GM21515 (cell line): ENCODE measurements around the gene GPC5.

Experiments used
- ATAC-seq: cut with Tn5 transposase; IDR thresholded peaks from one replicate; pipeline ENCODE4 v1.9.1; 2021; ENCODE audit not compliant: unreplicated experiment

Gene GPC5

GRCh38 chr13:92122186-92122853, 723.9 kb downstream of the GPC5 start:
- ATAC-seq = no peak

DNA sequence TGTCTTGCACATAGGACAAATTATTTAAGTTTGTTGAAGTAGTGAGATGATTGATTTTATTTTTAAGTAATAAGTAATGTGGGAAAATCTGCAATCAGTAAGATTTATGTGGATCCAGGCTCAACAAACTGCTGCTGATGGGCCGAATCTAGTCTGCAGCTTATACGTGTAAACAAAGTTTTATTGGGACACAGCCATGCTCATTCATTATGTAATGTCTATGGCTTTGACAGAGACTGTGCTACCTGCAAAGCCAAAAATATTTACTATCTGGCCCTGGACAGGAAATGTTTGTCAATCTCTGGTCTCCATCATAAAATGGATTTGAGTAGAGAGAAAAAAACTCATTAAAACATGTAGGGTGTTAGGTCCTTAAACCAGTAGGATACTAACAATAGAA, 728.0 kb downstream of the GPC5 start:
- no peak for ATAC-seq

GRCh38 chr13:92135509-92135908, 737.1 kb downstream of the GPC5 start:
- no peak for ATAC-seq

GRCh38 chr13:92136449-92137155, 738.2 kb downstream of the GPC5 start:
- no peak for ATAC-seq

DNA sequence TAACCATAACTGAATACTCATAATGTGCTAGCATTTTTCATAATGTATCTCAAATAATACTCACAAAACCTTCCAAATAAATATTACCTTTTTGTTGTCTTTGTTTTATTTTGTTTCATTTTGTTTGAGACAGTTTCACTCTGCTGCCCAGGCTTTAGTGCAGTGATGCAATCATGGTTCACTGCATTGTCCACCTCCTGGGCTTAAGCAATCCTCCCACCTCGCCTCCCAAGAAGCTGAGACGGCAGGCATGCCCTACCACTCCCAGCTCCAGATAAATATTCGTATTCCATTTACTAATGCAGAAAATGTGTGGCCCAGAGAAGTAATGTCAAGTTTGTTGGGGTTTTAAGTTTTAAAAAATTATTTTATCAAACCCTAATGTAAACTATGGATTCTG, 739.1 kb downstream of the GPC5 start:
- ATAC-seq = no peak

DNA sequence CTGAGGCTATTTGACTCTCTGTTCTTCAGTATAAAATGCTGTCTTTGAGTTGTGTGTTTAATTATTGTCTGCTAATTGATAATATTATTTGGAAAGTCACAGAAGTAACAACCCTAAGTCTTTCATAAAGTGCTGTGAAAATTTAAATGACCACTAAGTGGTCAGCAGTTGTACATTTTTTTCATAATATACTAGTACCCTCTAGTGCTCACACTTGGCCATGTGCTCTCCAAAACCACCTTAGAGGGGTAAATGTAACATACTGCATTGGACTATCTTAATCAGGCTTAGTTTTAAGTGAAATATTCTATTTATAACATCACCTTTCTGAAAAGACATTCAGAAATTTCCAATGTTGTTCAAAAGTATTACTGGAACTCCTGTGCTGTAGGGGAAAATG, 745.3 kb downstream of the GPC5 start:
- ATAC-seq = no peak

DNA sequence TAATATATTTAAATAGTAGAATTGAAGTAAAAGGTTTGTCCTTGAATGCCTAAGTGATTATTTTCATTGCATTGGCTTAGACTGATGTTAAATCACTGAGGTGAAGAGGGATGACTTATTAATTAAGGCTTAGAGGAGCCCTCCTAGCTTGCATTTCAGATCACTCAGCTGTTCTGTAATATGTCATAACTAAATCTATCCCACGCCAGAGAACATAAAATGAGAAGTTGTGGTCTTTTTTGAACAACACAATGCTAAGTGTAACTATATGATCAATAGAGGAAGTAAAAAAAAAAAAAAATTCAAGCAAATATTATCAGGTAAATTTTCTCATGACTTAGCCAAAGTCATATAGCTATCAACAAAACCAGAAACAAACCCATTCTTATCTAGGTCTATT, 752.2 kb downstream of the GPC5 start:
- ATAC-seq = no peak

DNA sequence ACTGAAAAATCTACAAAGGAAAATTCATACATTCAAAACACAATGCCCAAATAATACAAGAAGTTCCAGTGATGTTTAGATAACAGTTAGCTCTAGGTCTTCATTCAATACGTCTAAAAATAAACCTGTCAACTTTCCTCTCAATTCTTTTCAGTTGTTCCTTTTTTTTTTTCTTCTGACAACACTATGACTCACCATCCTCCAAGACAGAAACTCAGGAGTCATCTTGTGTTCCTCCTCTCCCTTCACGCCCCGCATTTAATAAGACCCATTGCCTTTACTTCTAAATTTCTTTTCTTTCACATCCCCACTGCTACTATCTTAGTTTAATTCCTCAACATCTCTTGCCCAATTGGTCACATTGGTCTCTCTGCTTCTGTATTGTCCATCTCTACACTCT, 759.9 kb downstream of the GPC5 start:
- ATAC-seq = no peak

GRCh38 chr13:92164822-92165221, 766.4 kb downstream of the GPC5 start:
- ATAC-seq = no peak

- no peak for ATAC-seq
Measured at GRCh38 chr13:92172191-92172590, 773.8 kb downstream of the GPC5 start.

DNA sequence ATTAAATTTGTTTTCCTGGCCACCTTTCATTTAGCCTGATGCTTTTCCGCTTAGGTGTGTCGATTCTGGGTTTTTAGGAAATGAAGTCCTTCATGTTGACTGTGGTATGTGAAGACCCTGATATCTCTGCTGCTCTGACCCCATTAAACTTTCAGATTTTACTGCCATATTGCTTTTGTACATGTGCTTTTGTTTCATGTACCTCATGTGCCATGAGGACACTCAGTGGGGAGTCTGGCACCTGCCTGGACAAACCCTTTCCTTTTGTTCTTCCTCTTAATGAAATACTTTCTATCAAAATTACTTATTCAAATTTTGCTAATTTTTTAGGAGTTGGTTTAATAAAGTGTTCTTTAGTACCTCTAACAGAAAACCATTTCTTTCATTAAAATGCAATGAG, 774.8 kb downstream of the GPC5 start:
- ATAC-seq = no peak

DNA sequence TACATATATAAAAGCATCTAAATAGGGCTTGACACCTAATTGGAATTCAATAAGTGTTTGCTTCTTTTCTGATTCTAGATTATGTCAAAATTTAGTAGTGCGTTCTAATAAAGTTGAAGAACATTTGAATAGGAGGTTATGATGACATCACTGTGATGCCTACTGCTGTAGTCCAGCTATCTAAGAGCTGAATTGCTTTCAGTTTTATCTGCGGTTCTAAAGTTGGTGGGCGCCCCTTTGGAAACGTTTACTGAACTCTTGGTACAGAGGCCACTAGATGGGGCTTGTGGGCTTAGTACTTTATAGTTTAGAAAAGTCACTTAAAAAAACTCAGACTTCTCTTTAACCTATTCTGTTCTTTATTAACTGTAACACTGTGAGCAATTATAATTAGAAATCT, 776.9 kb downstream of the GPC5 start:
- ATAC-seq = no peak

DNA sequence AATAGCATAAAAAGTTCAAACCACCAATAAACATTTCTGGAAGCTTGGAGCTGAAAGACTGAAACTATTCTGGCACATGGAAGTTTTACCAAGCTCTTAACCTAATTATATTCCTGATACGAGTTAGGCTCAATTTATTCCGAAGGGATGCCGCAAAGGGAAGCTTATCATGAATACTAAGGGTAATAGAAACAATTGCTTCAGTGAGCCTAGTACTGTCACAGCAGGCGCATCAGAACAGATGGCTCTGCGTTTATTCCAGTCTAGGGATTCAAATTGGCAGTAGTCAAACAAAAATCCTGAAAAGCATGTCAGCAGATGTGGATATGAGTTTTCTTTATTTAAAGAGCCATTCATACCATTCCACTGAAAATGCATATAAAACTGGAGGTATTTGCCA, 779.5 kb downstream of the GPC5 start:
- no peak for ATAC-seq

GRCh38 chr13:92179223-92179622, 780.8 kb downstream of the GPC5 start:
- no peak for ATAC-seq

DNA sequence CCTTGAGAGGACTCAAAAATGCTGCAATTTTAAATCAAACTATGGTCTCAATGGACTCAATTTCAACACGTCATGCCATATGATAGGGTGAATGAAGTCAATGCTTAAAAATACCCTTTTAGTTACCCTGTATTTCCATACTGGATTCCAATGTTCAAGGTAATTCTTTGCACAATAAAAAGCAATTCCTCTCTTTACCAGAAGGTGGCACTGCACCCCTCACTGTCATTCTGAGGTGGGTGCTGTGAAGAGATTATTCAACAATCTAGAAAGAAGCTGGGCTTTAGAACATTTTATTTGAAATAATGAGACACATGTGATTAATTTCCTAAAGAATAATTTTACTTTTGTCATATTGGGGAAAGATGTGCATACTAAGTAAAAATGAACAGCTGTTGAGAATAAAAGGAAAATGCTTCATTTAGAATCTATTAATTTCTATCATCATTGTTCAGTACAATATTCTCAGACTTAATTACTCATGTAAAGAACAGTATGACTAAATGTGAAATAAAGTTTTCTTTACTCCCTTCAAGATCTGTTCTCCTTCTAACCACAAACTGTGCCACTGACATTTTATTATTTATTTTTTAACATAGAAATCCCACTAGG, 789.1 kb downstream of the GPC5 start:
- ATAC-seq = peak; percentile 93

- ATAC-seq = no peak
Measured at GRCh38 chr13:92188574-92188973, 790.2 kb downstream of the GPC5 start.

DNA sequence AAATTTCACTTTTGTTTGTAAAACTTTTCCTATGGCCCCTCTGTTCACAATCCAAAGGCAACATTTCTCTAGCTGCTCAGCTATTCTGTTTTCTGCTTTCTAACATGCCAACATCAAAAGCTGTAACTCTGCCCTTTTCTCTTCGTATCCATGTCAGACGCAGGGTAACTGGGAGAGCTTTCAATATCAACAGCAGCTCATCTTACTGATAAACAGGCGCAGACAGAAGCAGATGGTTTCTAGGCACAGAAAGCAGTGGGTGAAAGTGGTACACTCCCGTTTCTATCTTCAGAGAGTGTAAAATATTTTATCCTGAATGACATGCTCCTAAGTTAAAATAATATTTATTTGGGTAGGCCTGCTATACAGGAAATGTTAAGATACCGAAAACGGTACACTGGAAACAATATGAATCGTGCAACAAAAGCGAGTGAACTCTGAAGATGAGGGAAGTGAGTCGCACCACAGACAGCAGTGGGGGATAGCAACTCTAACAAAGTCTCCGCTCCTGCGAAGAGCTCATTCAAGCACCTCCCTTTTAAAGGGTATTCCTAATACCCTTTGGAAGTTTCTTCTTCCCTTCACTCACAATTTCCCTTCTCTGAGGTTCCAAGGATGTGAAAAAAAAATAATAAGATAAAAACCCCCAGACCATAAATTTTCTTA, 798.3 kb downstream of the GPC5 start:
- ATAC-seq = no peak

GRCh38 chr13:92197669-92198068, 799.2 kb downstream of the GPC5 start:
- ATAC-seq = no peak

DNA sequence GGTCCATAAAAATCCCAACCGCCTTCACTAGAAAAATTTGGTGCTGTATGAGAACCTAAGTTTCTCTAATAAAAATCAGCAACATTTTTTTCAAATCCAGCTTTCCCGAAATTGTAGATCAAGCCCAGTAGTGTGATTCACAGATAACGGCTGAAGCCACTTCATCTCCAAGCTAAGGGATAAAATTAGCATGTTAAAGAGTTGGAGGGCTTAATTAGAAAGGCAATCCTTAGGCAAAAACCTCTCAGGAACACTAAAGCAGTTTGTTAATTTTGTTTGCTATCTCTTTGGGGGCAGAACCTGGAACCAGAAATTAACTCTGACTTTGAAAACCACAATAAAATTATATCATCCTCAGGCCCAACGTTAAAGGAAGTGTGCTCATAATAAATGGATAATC, 820.2 kb downstream of the GPC5 start:
- no peak for ATAC-seq

DNA sequence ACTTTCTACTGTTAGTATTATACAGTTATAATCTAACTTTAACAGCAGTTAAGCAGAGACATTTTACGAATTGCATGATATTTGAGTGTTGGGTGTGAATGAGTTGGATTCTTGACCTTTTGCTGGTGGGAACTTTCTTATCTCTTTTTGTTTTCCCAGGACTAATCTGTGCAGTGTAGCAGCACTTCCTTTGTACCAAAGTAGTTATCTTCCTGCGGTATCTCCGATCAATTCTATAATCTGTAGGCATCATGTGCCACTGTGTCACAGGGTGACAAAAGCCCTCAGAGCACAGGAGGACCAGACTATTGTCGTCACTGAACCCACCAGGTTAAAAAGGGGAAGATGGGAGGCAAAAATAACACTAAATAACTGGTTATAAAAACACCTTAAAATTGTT, 823.5 kb downstream of the GPC5 start:
- no peak for ATAC-seq

DNA sequence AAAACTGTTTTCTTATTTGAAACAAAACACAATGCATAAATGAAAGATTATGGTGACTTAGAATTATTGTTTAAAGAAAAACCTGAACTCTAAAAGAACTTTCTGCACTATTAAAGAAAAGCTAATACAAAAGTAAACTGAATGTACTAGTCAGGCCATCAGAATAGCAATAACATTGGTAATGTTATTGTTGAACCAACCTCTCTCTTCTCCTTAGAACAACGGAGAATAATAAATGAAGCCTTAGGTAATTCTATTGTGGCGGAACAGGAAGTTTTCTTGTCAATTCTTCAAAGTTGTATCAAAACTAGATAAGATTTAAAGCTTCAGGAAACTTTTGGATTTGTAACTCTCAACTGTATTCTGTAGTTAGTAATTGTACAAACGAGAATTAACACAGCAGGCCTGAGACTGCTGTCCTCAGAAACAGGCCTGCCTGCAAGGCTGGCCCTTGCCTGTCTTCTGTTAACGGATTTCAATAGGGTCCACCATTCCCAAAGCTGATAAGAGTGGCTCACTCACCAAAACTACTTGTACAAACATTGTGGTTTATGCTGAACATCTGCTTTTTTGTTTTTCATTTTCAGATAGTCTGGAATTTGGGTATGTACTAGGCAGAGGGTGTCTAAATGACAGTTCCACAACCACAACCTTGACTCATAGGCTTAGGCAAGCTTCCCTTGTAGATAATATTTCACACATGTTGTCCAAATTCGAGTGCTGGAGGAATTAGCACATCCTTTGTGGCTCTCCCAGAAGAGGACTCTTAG, 825.8 kb downstream of the GPC5 start:
- no peak for ATAC-seq
